ENCODE measurements around the gene PDIK1L.

GRCh38 chr1:26119892-26120608 lies 8.4 kb downstream of the PDIK1L start:
- TF ChIP-seq CTCF (conservative IDR thresholded peaks at IDR 0.05), result no peak
- TF ChIP-seq EZH2 (IDR thresholded peaks at IDR 0.05; ENCODE audit: low read depth), result no peak
